ENCODE data around the gene EXOC7.

EXOC7 gene

DNA sequence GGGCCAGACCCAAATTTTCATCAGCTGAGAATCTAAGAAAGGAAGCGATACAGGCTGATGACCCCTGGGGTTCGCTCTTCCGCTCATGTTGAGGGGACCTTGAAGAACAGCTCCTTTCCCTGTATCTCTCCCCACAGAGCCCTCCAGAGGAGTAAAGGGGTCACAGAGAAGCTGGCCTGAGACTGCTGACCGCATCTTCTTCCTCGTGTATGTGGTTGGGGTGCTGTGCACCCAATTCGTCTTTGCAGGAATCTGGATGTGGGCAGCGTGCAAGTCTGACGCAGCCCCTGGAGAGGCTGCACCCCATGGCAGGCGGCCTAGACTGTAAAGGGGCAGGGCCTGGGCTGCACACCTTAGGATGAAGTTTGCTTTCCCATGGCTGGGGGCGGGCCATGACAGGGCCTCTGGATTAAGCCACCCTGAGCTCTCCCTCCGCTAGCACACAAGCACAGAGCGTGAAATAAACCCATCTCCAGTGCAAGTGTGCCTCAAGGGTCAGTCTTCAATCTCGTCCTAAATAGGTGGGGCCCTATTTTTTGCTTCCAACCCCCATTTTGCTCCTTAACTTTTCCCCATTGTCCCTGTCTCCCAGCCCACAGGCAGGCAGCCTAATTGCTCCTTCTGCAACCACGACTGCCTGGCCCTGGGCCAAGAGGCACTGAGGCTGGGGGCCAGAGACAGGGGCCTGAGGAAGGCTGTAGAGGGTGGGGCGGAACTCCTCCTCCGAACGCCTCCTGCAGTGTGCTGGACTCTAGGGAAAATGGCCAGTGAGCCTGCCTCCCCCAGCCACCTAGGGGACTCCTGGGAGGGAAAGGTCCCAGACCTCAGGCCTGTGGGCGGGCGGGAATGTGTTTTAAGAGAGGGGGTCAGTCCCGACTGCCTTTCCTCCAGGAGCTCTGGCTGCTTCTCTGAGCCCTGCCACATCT is 21.0 kb downstream of the EXOC7 start:
- peaks cover 21% of the 10 kb centered on the region for H3K4me1 ChIP-seq (ENCODE audit: control insufficient read depth, insufficient read depth, low read depth, low read length)
- peaks cover 31 to 35% of the 10 kb centered on the region in 2 experiments for H3K27me3 ChIP-seq (ENCODE audit: control insufficient read depth in 1 of 2, insufficient read depth in 1 of 2, low read length in 2 of 2)
- H3K4me2 ChIP-seq (ENCODE audit: low read length, poor library complexity, severe bottlenecking) = no peak overlapping the region
- H2BK15ac ChIP-seq (ENCODE audit: low read depth, poor library complexity, severe bottlenecking) = no peak overlapping the region
- no peak overlapping the region for H3K27ac ChIP-seq (ENCODE audit: low read length, poor library complexity, severe bottlenecking)
- H2AFZ ChIP-seq (ENCODE audit: low read depth, low read length) = no peak overlapping the region
- H2AK5ac ChIP-seq (ENCODE audit: low read length, severe bottlenecking) = no peak overlapping the region
- H3K4me3 ChIP-seq (ENCODE audit: insufficient read depth in 1 of 2, low read depth in 1 of 2, low read length in 2 of 2) = no peak overlapping the region
- no peak overlapping the region for H3K14ac ChIP-seq (ENCODE audit: low read length in 2 of 2)
- H3K36me3 ChIP-seq (ENCODE audit: control insufficient read depth in 1 of 2, insufficient read depth in 2 of 2, low read depth in 1 of 2, low read length in 2 of 2) = peaks cover 48 to 61% of the 10 kb centered on the region in 2 experiments
- no peak overlapping the region for H2BK5ac ChIP-seq (ENCODE audit: low read depth, low read length, poor library complexity, severe bottlenecking)
- H2BK12ac ChIP-seq (ENCODE audit: low read length in 2 of 2) = no peak overlapping the region
- H4K91ac ChIP-seq (ENCODE audit: low read length) = no peak overlapping the region
- no peak overlapping the region for H2BK120ac ChIP-seq (ENCODE audit: low read depth, low read length)
- H3K4ac ChIP-seq (ENCODE audit: low read depth in 1 of 2, low read length in 2 of 2) = no peak overlapping the region
- no peaks in the 10 kb centered on the region for H3K9me3 ChIP-seq (ENCODE audit: control insufficient read depth, low read length)
- no peak for DNase-seq
- H4K8ac ChIP-seq (ENCODE audit: low read length) = no peak overlapping the region
- no peak overlapping the region for H3K23ac ChIP-seq (ENCODE audit: low read length in 2 of 2)
- peaks cover 4% of the 10 kb centered on the region for H3K79me1 ChIP-seq (replicated peaks; ENCODE audit: low read length, poor library complexity, severe bottlenecking)
- H3K9ac ChIP-seq (ENCODE audit: low read length) = no peak overlapping the region
- no peak overlapping the region for H3K18ac ChIP-seq (ENCODE audit: low read depth in 1 of 2, low read length in 2 of 2)
- WGBS = 87% methylated on average over 20 of the region's 20 CpGs

DNA sequence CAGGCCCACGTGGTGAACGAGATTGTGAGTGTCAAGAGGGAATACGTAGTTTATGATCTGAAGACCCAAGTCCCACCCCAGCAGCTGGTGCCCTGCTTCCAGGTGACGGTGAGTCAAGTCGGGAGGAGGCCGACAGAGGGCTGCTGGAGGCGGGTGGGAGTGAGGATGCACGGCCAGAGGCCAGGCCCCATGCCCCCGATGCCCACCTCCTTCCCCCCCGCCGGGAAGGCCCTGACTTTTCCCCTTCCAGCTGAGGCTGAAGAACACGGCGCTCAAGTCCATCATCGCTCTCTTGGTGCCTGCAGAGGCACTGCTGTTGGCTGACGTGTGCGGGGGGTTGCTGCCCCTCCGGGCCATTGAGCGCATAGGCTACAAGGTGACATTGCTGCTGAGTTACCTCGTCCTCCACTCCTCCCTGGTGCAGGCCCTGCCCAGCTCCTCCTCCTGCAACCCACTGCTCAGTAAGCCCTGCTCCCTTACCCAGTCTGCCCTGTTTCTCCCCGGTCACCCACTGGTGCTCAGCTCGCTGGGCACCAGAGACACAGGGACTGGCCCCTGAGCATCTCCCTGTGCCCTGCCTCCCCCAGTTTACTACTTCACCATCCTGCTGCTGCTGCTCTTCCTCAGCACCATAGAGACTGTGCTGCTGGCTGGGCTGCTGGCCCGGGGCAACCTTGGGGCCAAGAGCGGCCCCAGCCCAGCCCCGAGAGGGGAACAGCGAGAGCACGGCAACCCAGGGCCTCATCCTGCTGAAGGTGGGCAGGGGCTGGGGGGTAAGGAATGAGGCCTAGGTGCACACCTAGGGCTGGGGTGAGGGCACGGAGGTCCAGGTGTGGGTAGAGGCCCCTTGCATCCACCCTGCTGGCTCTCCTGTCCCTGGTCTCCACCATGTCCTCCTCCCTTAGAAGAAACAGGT is 22.0 kb downstream of the EXOC7 start:
- Histone ChIP-seq H3K4ac (ENCODE audit: low read depth in 1 of 2, low read length in 2 of 2) (no peak overlapping the region), H2AFZ (ENCODE audit: low read depth, low read length) (no peak overlapping the region), H3K27ac (ENCODE audit: low read length, poor library complexity, severe bottlenecking) (no peak overlapping the region), H2BK12ac (ENCODE audit: low read length in 2 of 2) (no peak overlapping the region), H3K4me3 (ENCODE audit: insufficient read depth in 1 of 2, low read depth in 1 of 2, low read length in 2 of 2) (no peak overlapping the region), H3K36me3 (ENCODE audit: control insufficient read depth in 1 of 2, insufficient read depth in 2 of 2, low read depth in 1 of 2, low read length in 2 of 2) (peaks cover 38 to 51% of the 10 kb centered on the region in 2 experiments), H3K18ac (ENCODE audit: low read depth in 1 of 2, low read length in 2 of 2) (no peak overlapping the region), H3K23ac (ENCODE audit: low read length in 2 of 2) (no peak overlapping the region), H3K9ac (ENCODE audit: low read length) (no peak overlapping the region), H3K9me3 (ENCODE audit: control insufficient read depth, low read length) (no peaks in the 10 kb centered on the region), H3K27me3 (ENCODE audit: control insufficient read depth in 1 of 2, insufficient read depth in 1 of 2, low read length in 2 of 2) (peaks cover 42 to 45% of the 10 kb centered on the region in 2 experiments), H2AK5ac (ENCODE audit: low read length, severe bottlenecking) (no peak overlapping the region), H2BK5ac (ENCODE audit: low read depth, low read length, poor library complexity, severe bottlenecking) (no peak overlapping the region), H4K8ac (ENCODE audit: low read length) (no peak overlapping the region), H3K79me1 (replicated peaks; ENCODE audit: low read length, poor library complexity, severe bottlenecking) (peaks cover 1% of the 10 kb centered on the region), H2BK15ac (ENCODE audit: low read depth, poor library complexity, severe bottlenecking) (peak overlapping the region; percentile 60), H3K14ac (ENCODE audit: low read length in 2 of 2) (no peak overlapping the region), H2BK120ac (ENCODE audit: low read depth, low read length) (no peak overlapping the region), H4K91ac (ENCODE audit: low read length) (no peak overlapping the region), H3K4me1 (ENCODE audit: control insufficient read depth, insufficient read depth, low read depth, low read length) (peaks cover 28% of the 10 kb centered on the region), H3K4me2 (ENCODE audit: low read length, poor library complexity, severe bottlenecking) (no peak overlapping the region)
- WGBS = 81% methylated on average over 25 of the region's 27 CpGs
- DNase-seq = no peak

DNA sequence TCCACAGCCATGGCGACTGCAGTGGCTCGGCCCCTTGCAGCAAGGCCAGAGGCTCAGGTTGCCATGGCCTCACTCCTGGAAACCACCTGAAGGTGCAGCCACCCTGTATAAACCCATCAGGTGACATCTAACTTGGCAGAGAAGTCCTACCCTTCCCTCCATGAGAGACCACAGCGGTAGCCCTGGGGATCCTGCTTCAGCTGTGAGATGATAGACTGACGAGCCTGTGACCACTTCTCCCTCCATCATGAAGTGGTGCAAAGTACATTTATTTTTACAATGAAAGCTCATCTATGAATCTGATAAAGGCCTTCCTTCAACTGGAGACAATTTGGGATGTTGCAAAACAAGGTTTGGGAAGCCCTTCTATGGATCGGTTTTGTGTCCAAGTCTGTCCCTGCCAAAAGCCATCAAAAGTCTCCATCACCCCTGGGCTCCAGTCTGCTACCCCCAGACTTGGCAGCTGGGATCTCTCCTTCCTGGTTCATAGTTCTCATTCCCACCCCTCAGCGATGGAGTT is 22.8 kb downstream of the EXOC7 start:
- no peak overlapping the region for H2BK120ac ChIP-seq (ENCODE audit: low read depth, low read length)
- H3K9ac ChIP-seq (ENCODE audit: low read length) = no peak overlapping the region
- H2BK15ac ChIP-seq (ENCODE audit: low read depth, poor library complexity, severe bottlenecking) = no peak overlapping the region

More for the DNA sequence above, 22.8 kb downstream of the EXOC7 start:
- no peak overlapping the region for H2BK12ac ChIP-seq (ENCODE audit: low read length in 2 of 2)
- H3K23ac ChIP-seq (ENCODE audit: low read length in 2 of 2) = no peak overlapping the region
- no peak overlapping the region for H3K14ac ChIP-seq (ENCODE audit: low read length in 2 of 2)
- H3K27me3 ChIP-seq (ENCODE audit: control insufficient read depth in 1 of 2, insufficient read depth in 1 of 2, low read length in 2 of 2) = peaks cover 49 to 53% of the 10 kb centered on the region in 2 experiments
- no peak overlapping the region for H4K91ac ChIP-seq (ENCODE audit: low read length)
- peaks cover 33 to 44% of the 10 kb centered on the region in 2 experiments for H3K36me3 ChIP-seq (ENCODE audit: control insufficient read depth in 1 of 2, insufficient read depth in 2 of 2, low read depth in 1 of 2, low read length in 2 of 2)
- H3K4me2 ChIP-seq (ENCODE audit: low read length, poor library complexity, severe bottlenecking) = no peak overlapping the region
- no peak overlapping the region for H3K27ac ChIP-seq (ENCODE audit: low read length, poor library complexity, severe bottlenecking)
- DNase-seq = no peak
- H3K9me3 ChIP-seq (ENCODE audit: control insufficient read depth, low read length) = no peaks in the 10 kb centered on the region
- peaks cover 34% of the 10 kb centered on the region for H3K4me1 ChIP-seq (ENCODE audit: control insufficient read depth, insufficient read depth, low read depth, low read length)
- H2AFZ ChIP-seq (ENCODE audit: low read depth, low read length) = no peak overlapping the region
- H3K4ac ChIP-seq (ENCODE audit: low read depth in 1 of 2, low read length in 2 of 2) = no peak overlapping the region
- no peak overlapping the region for H4K8ac ChIP-seq (ENCODE audit: low read length)
- no peak overlapping the region for H3K4me3 ChIP-seq (ENCODE audit: insufficient read depth in 1 of 2, low read depth in 1 of 2, low read length in 2 of 2)
- H2BK5ac ChIP-seq (ENCODE audit: low read depth, low read length, poor library complexity, severe bottlenecking) = no peak overlapping the region
- no peak overlapping the region for H2AK5ac ChIP-seq (ENCODE audit: low read length, severe bottlenecking)
- H3K79me1 ChIP-seq (replicated peaks; ENCODE audit: low read length, poor library complexity, severe bottlenecking) = no peaks in the 10 kb centered on the region
- WGBS = 79% methylated on average over 5 of the region's 6 CpGs
- no peak overlapping the region for H3K18ac ChIP-seq (ENCODE audit: low read depth in 1 of 2, low read length in 2 of 2)

Data from mesenchymal stem cell (in vitro differentiated cells and primary cell).